Tibial nerve (tissue), 4 donors: ENCODE measurements around the gene HOATZ. TPM values are rescaled to one million over a fixed set of nuclear protein-coding genes. Genes with fewer than 3 reads are reported as not detected.

Source experiments
- DNase-seq, 2 donors: peaks; one replicate each; pipeline ENCODE4 v3.0.0-alpha.2; 2019; ENCODE audit warnings: low spot score in 2 of 2
- H3K27ac ChIP-seq, 4 donors: fragments of 200-600 bp; sonication (generic) in 3 of 4; one replicate each; pipeline ENCODE4 v1.5.1; 2017 to 2019; ENCODE audit warnings: mild to moderate bottlenecking in 1 of 4
- H3K27me3 ChIP-seq, 2 donors: fragments of 200-600 bp; sonication (generic) in 1 of 2; one replicate each; pipeline versions ENCODE4 v1.5.1 to v1.6.0; 2017 to 2019
- H3K36me3 ChIP-seq, 3 donors: fragments of 200-600 bp; sonication (generic); one replicate each; pipeline ENCODE4 v1.5.1; 2018 to 2019
- H3K4me1 ChIP-seq, 4 donors: fragments of 200-600 bp; sonication (generic) in 3 of 4; one replicate each; pipeline ENCODE4 v1.5.1; 2017 to 2019
- H3K4me3 ChIP-seq, 4 donors: fragments of 200-600 bp; sonication (generic) in 3 of 4; one replicate each; pipeline ENCODE4 v1.5.1; 2017 to 2019; ENCODE audit warnings: mild to moderate bottlenecking in 1 of 4, moderate library complexity in 1 of 4
- H3K9me3 ChIP-seq, 4 donors: fragments of 200-600 bp; sonication (generic) in 3 of 4; one replicate each; pipeline ENCODE4 v1.5.1; 2017 to 2019
- EP300 ChIP-seq, 2 donors: sonication (generic); formaldehyde crosslinking; IDR thresholded peaks; one replicate each; pipeline ENCODE4 v1.6.1; 2017; ENCODE audit warnings: antibody characterized with exemption in 2 of 2, mild to moderate bottlenecking in 1 of 2
- POLR2A ChIP-seq, 2 donors: fragments of 450-650 bp; IDR thresholded peaks; one replicate each; pipeline ENCODE4 v1.6.1; 2017; ENCODE audit warnings: antibody characterized with exemption in 2 of 2, mild to moderate bottlenecking in 2 of 2, moderate library complexity in 2 of 2
- WGBS, 2 donors: methylation state at CpG; one replicate each; pipeline ENCODE4 v1.1.5; 2018; 5-methylcytosine and 5-hydroxymethylcytosine counted together
- total RNA-seq, 4 donors: library from RNA; depleted of rRNA; stranded (reverse); fragments of >200 nt; gene quantifications; one replicate each; pipeline ENCODE4 v1.1.0, GENCODE V29; 2016
- TF ChIP-seq, protein P1 (sequence below), 5 experiments: fragments of 200-600 bp in 3 of 5; fragments of 450-650 bp in 2 of 5; sonication (generic) in 3 of 5; IDR thresholded peaks; one replicate each; pipeline ENCODE4 v1.5.1; 2016 to 2019; ENCODE audit warnings: antibody characterized with exemption in 5 of 5, mild to moderate bottlenecking in 3 of 5, moderate library complexity in 2 of 5

The HOATZ gene
- total RNA-seq, 4 donors from 2014 or later, result not detected

GRCh38 chr11:111571829-111572501 is 57.4 kb downstream of the HOATZ start:
- Histone ChIP-seq H3K4me1 (peaks cover 0 to 30% (median 6%) of the 10 kb centered on the region in 4 donors), H3K9me3 (no peaks in the 10 kb centered on the region), H3K27ac (no peak overlapping the region), H3K36me3 (no peaks in the 10 kb centered on the region), H3K27me3 (no peaks in the 10 kb centered on the region), H3K4me3 (no peak overlapping the region)
- TF ChIP-seq POLR2A (IDR thresholded peaks at IDR 0.05), result no peak
- no peak for TF ChIP-seq EP300 (IDR thresholded peaks at IDR 0.05)
- TF ChIP-seq, protein P1, sequence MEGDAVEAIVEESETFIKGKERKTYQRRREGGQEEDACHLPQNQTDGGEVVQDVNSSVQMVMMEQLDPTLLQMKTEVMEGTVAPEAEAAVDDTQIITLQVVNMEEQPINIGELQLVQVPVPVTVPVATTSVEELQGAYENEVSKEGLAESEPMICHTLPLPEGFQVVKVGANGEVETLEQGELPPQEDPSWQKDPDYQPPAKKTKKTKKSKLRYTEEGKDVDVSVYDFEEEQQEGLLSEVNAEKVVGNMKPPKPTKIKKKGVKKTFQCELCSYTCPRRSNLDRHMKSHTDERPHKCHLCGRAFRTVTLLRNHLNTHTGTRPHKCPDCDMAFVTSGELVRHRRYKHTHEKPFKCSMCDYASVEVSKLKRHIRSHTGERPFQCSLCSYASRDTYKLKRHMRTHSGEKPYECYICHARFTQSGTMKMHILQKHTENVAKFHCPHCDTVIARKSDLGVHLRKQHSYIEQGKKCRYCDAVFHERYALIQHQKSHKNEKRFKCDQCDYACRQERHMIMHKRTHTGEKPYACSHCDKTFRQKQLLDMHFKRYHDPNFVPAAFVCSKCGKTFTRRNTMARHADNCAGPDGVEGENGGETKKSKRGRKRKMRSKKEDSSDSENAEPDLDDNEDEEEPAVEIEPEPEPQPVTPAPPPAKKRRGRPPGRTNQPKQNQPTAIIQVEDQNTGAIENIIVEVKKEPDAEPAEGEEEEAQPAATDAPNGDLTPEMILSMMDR (IDR thresholded peaks at IDR 0.05), result no peak
- no peak for DNase-seq
- 27 to 31% methylated on average over 6 of the region's 6 CpGs for WGBS, 2 donors

- no peaks in the 10 kb centered on the region for H3K36me3 ChIP-seq
- 96% methylated on average over 3 of the region's 3 CpGs for WGBS, 2 donors
Measured at GRCh38 chr11:111572581-111572980, 58.0 kb downstream of the HOATZ start.

DNA sequence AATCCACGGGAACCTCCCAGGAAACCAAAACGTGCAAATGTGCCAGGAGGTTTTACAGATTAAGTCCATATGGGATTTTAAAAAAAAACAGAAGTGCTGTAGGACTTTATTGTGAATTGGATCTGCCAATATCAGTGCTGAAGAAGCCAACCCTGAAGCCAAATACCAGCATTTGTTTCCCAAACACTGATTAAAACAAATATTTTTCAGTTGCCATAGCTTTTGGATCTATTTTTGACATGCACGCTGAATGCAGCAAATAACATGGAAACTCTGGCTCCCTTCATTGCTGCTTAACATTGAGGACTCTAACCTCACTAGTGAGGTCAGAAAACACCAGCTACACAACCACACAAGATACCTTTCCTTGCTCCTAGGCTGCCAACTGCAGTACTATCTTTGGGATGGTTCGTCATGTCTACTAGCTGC is 59.3 kb downstream of the HOATZ start:
- Histone ChIP-seq H3K4me3 (peak overlapping the region in 1 of 4 donors; percentile 32), H3K4me1 (peaks cover 0 to 30% (median 6%) of the 10 kb centered on the region in 4 donors), H3K9me3 (no peaks in the 10 kb centered on the region), H3K27ac (peak overlapping the region in 2 of 4 donors; percentile 15 to 59), H3K27me3 (no peaks in the 10 kb centered on the region), H3K36me3 (no peaks in the 10 kb centered on the region)
- WGBS, 2 donors, result 35 to 38% methylated on average over 4 of the region's 4 CpGs
- DNase-seq, result no peak
- TF ChIP-seq POLR2A (IDR thresholded peaks at IDR 0.05) (no peak), EP300 (IDR thresholded peaks at IDR 0.05) (no peak)
- TF ChIP-seq, protein P1 (IDR thresholded peaks at IDR 0.05), result no peak

More at GRCh38 chr11:111572581-111572980, 58.0 kb downstream of the HOATZ start:
- no peaks in the 10 kb centered on the region for H3K27me3 ChIP-seq
- no peaks in the 10 kb centered on the region for H3K9me3 ChIP-seq
- no peak overlapping the region for H3K4me3 ChIP-seq
- TF ChIP-seq, protein P1 (IDR thresholded peaks at IDR 0.05), result no peak
- TF ChIP-seq POLR2A (IDR thresholded peaks at IDR 0.05), result no peak
- peaks cover 0 to 30% (median 6%) of the 10 kb centered on the region in 4 donors for H3K4me1 ChIP-seq
- H3K27ac ChIP-seq, result no peak overlapping the region
- no peak for DNase-seq

DNA sequence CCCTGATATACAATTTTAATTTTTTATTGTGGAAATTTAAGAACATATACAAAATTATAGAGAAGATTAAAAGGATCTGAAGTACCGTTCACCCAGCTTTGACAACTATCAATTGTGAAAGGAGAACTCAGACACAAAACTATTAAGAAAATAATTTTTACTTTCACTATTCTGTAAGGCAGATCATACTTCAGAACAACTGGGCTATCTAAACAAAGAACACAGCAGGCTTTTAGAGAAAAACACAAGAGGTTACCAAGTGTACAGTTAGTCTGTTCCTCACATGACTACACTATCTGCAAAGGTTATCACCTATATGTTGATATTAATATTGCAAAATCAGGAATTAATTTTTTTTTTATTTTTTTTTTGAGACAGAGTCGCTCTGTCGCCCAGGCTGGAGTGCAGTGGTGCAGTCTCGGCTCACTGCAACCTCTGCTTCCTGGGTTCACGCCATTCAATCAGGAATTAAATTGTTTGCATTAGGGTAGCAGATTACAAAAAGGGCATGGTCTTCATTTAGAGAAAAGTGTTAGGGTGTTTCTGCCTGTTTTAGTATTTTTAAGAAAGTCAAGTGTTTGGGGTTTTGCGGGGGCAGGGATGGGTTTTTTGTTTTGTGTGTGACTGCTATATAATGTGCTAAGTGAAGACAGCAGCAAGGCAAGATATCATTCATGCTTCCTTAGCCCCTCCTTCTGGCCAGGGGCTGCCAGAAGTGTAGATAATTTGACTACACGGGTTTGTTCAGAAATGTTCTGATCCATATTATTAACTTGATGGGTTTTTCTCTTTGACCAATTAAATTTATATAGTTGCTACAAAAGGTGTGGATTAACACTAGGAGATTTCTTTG is 60.0 kb downstream of the HOATZ start:
- peak overlapping the region in 3 of 4 donors; percentile 6 to 32 (median 22) for H3K4me3 ChIP-seq
- peak overlapping the region in 2 of 4 donors; percentile 15 to 59 for H3K27ac ChIP-seq
- no peaks in the 10 kb centered on the region for H3K27me3 ChIP-seq
- no peaks in the 10 kb centered on the region for H3K9me3 ChIP-seq
- 28 to 31% methylated on average over 7 of the region's 7 CpGs for WGBS, 2 donors
- no peak for DNase-seq
- TF ChIP-seq POLR2A (IDR thresholded peaks at IDR 0.05), result no peak
- no peak for TF ChIP-seq EP300 (IDR thresholded peaks at IDR 0.05)
- TF ChIP-seq, protein P1 (IDR thresholded peaks at IDR 0.05), result peak in 1 of 5 experiments; percentile 9
- H3K4me1 ChIP-seq, result peaks cover 0 to 30% (median 6%) of the 10 kb centered on the region in 4 donors
- no peaks in the 10 kb centered on the region for H3K36me3 ChIP-seq

GRCh38 chr11:111575740-111576139 is 61.2 kb downstream of the HOATZ start:
- no peaks in the 10 kb centered on the region for H3K27me3 ChIP-seq
- DNase-seq, result no peak
- H3K36me3 ChIP-seq, result no peaks in the 10 kb centered on the region
- no peak for TF ChIP-seq EP300 (IDR thresholded peaks at IDR 0.05)
- TF ChIP-seq POLR2A (IDR thresholded peaks at IDR 0.05), result no peak
- TF ChIP-seq, protein P1 (IDR thresholded peaks at IDR 0.05), result no peak
- H3K4me1 ChIP-seq, result peaks cover 0 to 25% (median 6%) of the 10 kb centered on the region in 4 donors
- WGBS, 2 donors, result 95 to 97% methylated on average over 6 of the region's 6 CpGs
- H3K4me3 ChIP-seq, result no peak overlapping the region
- H3K9me3 ChIP-seq, result no peaks in the 10 kb centered on the region
- H3K27ac ChIP-seq, result no peak overlapping the region
